DND-41 (cell line): ENCODE data around the gene S100A7A.

Source experiments
- CTCF ChIP-seq: IDR thresholded peaks from 2 replicates; pipeline ENCODE4 v1.5.1; 2012; ENCODE audit warnings: borderline replicate concordance, low read length, moderate library complexity, mild to moderate bottlenecking; ENCODE audit not compliant: poor library complexity, severe bottlenecking; ENCODE audit errors: extremely low read depth
- EZH2 ChIP-seq: IDR thresholded peaks from 3 replicates; pipeline ENCODE4 v1.6.1; 2012; ENCODE audit warnings: borderline replicate concordance, low read depth, mild to moderate bottlenecking, moderate library complexity, low read length, inconsistent platforms; ENCODE audit not compliant: severe bottlenecking

GRCh38 chr1:153439273-153439672 is 23.0 kb downstream of the S100A7A start:
- TF ChIP-seq EZH2 = no peak
- no peak for TF ChIP-seq CTCF
